ENCODE data around the gene ARR3.

GRCh38 chrX:70257423-70258288 is 10.5 kb upstream of the ARR3 start:
- no peak for TF ChIP-seq CTCF (IDR thresholded peaks at IDR 0.05)
- TF ChIP-seq POLR2A (IDR thresholded peaks at IDR 0.05): no peak
- no peak for TF ChIP-seq POLR2AphosphoS5 (IDR thresholded peaks at IDR 0.05)
- TF ChIP-seq EP300 (IDR thresholded peaks at IDR 0.05): no peak
